B cell (primary cell): ENCODE results near the gene PSTK. TPM values are rescaled to one million over a fixed set of nuclear protein-coding genes. Genes with fewer than 3 reads are reported as not detected.

Experiments used
- ATAC-seq: fragments of 200-7000 bp; cut with Tn5 transposase; one replicate; pipeline ENCODE4 v1.10.0; 2021; ENCODE audit warnings: low read depth, mild to moderate bottlenecking, moderate number of reproducible peaks, moderate library complexity
- CTCF ChIA-PET: fragments of 350-600 bp; sonication (Branson Sonifier 250); formaldehyde crosslinking; loops from one replicate; lab custom pipeline; 2021; ENCODE audit warnings: antibody characterized with exemption, inconsistent platforms; lab: Charles Lee
- POLR2A ChIA-PET: fragments of 350-600 bp; sonication (Branson Sonifier 250); formaldehyde crosslinking; loops from one replicate; lab custom pipeline; 2021; ENCODE audit warnings: antibody characterized with exemption; lab: Charles Lee
- DNase-seq: peaks from one replicate; pipeline ENCODE4 v3.0.0; 2013
- H2AFZ ChIP-seq: 2 replicates; pipeline ENCODE4 v1.6.1; 2012; ENCODE audit warnings: mild to moderate bottlenecking, low read depth, low read length; ENCODE audit not compliant: insufficient read depth, poor library complexity, severe bottlenecking
- H3K27ac ChIP-seq, 2 donors: 1 replicate in 1 of 2; 2 replicates in 1 of 2; pipeline ENCODE4 v1.5.1; 2012 to 2013; ENCODE audit warnings: low read length in 2 of 2, mild to moderate bottlenecking in 2 of 2, moderate library complexity in 1 of 2
- H3K27me3 ChIP-seq, 4 experiments: fragments of 200-600 bp in 1 of 4; sonication (generic) in 1 of 4; replicated peaks in 1 of 4; 1 replicate in 2 of 4; 2 replicates in 2 of 4; pipeline versions ENCODE4 v1.6.1 to v1.7.0; 2013 to 2016; ENCODE audit warnings: low read length in 3 of 4, mild to moderate bottlenecking in 2 of 4, mixed read lengths in 1 of 4, moderate library complexity in 1 of 4; ENCODE audit not compliant: insufficient read depth in 4 of 4, control insufficient read depth in 3 of 4; ENCODE audit errors: control extremely low read depth in 1 of 4
- H3K36me3 ChIP-seq, 2 experiments: replicated peaks in 1 of 2; 1 replicate in 1 of 2; 2 replicates in 1 of 2; pipeline versions ENCODE4 v1.6.1 to v1.7.1; 2013; ENCODE audit warnings: low read length in 1 of 2; ENCODE audit not compliant: insufficient read depth in 2 of 2, control insufficient read depth in 1 of 2; ENCODE audit errors: control extremely low read depth in 1 of 2, extremely low read depth in 1 of 2
- H3K4me1 ChIP-seq, 2 donors: fragments of 200-600 bp in 1 of 2; sonication (generic) in 1 of 2; 1 replicate in 1 of 2; 2 replicates in 1 of 2; pipeline versions ENCODE4 v1.5.1 to v1.6.1; 2013 to 2017; ENCODE audit warnings: low read length in 2 of 2; ENCODE audit not compliant: control insufficient read depth in 2 of 2, insufficient read depth in 2 of 2
- H3K4me2 ChIP-seq: replicated peaks from 2 replicates; pipeline ENCODE3; 2012; ENCODE audit warnings: mild to moderate bottlenecking, low read depth, low read length; ENCODE audit not compliant: poor library complexity, severe bottlenecking
- H3K4me3 ChIP-seq, 5 experiments: fragments of 200-600 bp in 1 of 5; sonication (generic) in 1 of 5; 1 replicate in 3 of 5; 2 replicates in 2 of 5; pipeline versions ENCODE4 v1.5.1 to v1.7.0; 2011 to 2016; ENCODE audit warnings: low read length in 4 of 5, mild to moderate bottlenecking in 4 of 5, low read depth in 2 of 5, control low read depth in 1 of 5, moderate library complexity in 1 of 5; ENCODE audit not compliant: insufficient read depth in 1 of 5; ENCODE audit errors: control extremely low read depth in 1 of 5, extremely low read depth in 1 of 5
- H3K79me2 ChIP-seq: fragments of 200-600 bp; sonication (generic); one replicate; pipeline ENCODE4 v1.6.0; 2016; ENCODE audit warnings: low read length; ENCODE audit not compliant: control insufficient read depth, insufficient read depth
- H3K9ac ChIP-seq: fragments of 200-600 bp; sonication (generic); 2 replicates; pipeline ENCODE4 v1.6.1; 2017; ENCODE audit warnings: mild to moderate bottlenecking, low read length, moderate library complexity
- H3K9me3 ChIP-seq, 3 donors: one replicate each; pipeline versions ENCODE4 v1.6.1 to v1.7.1; 2013; ENCODE audit warnings: low read length in 2 of 3; ENCODE audit not compliant: control insufficient read depth in 2 of 3, insufficient read depth in 1 of 3; ENCODE audit errors: control extremely low read depth in 1 of 3
- H4K20me1 ChIP-seq: 2 replicates; pipeline ENCODE4 v1.6.0; 2012; ENCODE audit warnings: mild to moderate bottlenecking, low read length; ENCODE audit not compliant: insufficient read depth, control insufficient read depth, poor library complexity, severe bottlenecking
- H3K27ac Mint-ChIP-seq: one replicate; pipeline ENCODE4 v1.8.0; 2021; ENCODE audit warnings: mixed read lengths
- H3K27me3 Mint-ChIP-seq: one replicate; pipeline ENCODE4 v1.8.0; 2021; ENCODE audit warnings: mixed read lengths
- H3K4me1 Mint-ChIP-seq: one replicate; pipeline ENCODE4 v1.8.0; 2021; ENCODE audit warnings: mixed read lengths
- H3K4me3 Mint-ChIP-seq: one replicate; pipeline ENCODE4 v1.8.0; 2021; ENCODE audit warnings: mixed read lengths
- H3K9me3 Mint-ChIP-seq: one replicate; pipeline ENCODE4 v1.8.0; 2022; ENCODE audit warnings: mixed read lengths; ENCODE audit not compliant: insufficient read depth
- EZH2 ChIP-seq: IDR thresholded peaks from 2 replicates; pipeline ENCODE4 v1.6.1; 2012; ENCODE audit warnings: borderline replicate concordance, low read depth, mild to moderate bottlenecking, moderate library complexity, low read length; ENCODE audit not compliant: insufficient read depth, poor library complexity, severe bottlenecking
- WGBS: methylation state at CpG from one replicate; pipeline ENCODE4 v1.1.5; 2013; ENCODE audit warnings: missing lambda C conversion rate; ENCODE audit not compliant: insufficient coverage; 5-methylcytosine and 5-hydroxymethylcytosine counted together
- intact Hi-C: fragments of 100-400 bp; cut with micrococcal nuclease; formaldehyde crosslinking; loops from one replicate; pipeline ENCODE4 v1.10.0; 2022
- polyA plus RNA-seq: library from polyadenylated mRNA; depleted of rRNA; stranded (reverse); fragments of >200 nt; gene quantifications from 2 replicates; pipeline ENCODE4 v1.2.3, GENCODE V29; 2012
- total RNA-seq, 2 donors: library from RNA; stranded (reverse); fragments of 120-200 nt in 1 of 2; gene quantifications; 1 replicate in 1 of 2; 2 replicates in 1 of 2; pipeline versions ENCODE4 v1.2.3 to v1.2.4, GENCODE V29; 2013 to 2022
- TF ChIP-seq, protein P1 (sequence below): fragments of 200-600 bp; IDR thresholded peaks from one replicate; pipeline ENCODE4 v1.8.0; 2022; ENCODE audit warnings: antibody characterized with exemption, mild to moderate bottlenecking

The PSTK gene
- total and polyA plus RNA-seq, 2 donors (not counting 1 experiment from before 2014, with no cell fraction given) = 4.2 to 8.5 TPM

DNA sequence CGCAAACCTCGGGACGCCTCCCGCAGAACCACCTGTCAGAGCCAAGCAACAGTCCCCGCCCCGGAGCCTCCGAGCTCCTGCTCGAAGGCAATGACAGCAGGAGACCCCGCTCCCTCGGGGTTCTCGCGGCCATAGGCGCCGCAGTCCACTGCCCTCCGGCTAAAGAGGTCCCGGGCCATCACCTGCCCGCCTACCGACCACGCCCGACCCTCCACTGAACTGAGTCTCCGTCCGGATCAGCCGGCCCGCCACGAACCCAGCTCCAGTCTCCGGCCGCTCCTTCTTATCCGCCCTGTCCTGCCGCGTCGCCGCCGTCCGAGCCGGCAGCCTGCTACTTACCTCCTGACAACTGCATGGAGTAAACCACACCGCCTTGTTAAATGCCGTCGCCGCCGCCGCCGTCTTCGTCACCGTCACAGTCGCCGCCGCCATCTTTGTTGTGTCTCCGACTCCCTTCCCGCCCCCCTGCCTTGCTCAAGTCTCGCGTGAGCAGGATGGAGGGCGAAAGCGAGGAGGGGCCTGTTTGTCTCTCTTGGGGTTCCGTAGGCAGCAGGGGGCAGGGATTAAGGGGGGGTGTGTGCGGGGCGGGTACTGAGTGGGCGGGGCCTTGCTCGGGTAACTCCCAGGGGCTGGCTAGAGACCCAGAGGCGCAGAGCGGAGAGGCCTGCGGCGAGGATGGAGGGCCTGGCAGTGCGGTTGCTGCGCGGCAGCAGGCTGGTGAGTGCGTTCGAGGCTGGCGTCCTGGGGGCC, 28.3 kb downstream of the PSTK start, which contains the start of the genes ACADSB and IKZF5:
Gene ACADSB, plus strand, starts transcription at position 652 of the 750 bp plus-strand sequence. Its CDS starts 24 bp downstream, at position 676.
Gene IKZF5, minus strand, starts transcription at position 441 of the 750 bp plus-strand sequence. CDS start 10,170 bp downstream, outside the sequence.
- peaks cover 73% of the 10 kb centered on the region for H3K79me2 ChIP-seq
- H3K4me1 Mint-ChIP-seq = peaks cover 49% of the 10 kb centered on the region

More for the DNA sequence above, 28.3 kb downstream of the PSTK start, which contains the start of the genes ACADSB and IKZF5:
- Mint-ChIP-seq H3K27me3 (no peaks in the 10 kb centered on the region), H3K9me3 (no peaks in the 10 kb centered on the region), H3K4me3 (peak within 1 kb of the TSS; percentile 98), H3K27ac (peak within 1 kb of the TSS; percentile 98)
- Histone ChIP-seq H3K9ac (peak within 1 kb of the TSS; percentile 92), H3K36me3 (peaks cover 0 to 7% of the 10 kb centered on the region in 2 experiments), H4K20me1 (peaks cover 25% of the 10 kb centered on the region), H3K27ac (peak within 1 kb of the TSS; percentile 92 to 98), H2AFZ (peak within 1 kb of the TSS; percentile 96), H3K4me2 (peak within 1 kb of the TSS; percentile 96), H3K4me3 (peak within 1 kb of the TSS; percentile 63 to 100 (median 95)), H3K27me3 (no peaks in the 10 kb centered on the region), H3K4me1 (peaks cover 22 to 25% of the 10 kb centered on the region in 2 donors), H3K9me3 (no peaks in the 10 kb centered on the region)
- WGBS = under 1% methylated on average over 66 of the region's 68 CpGs
- TF ChIP-seq, protein P1, sequence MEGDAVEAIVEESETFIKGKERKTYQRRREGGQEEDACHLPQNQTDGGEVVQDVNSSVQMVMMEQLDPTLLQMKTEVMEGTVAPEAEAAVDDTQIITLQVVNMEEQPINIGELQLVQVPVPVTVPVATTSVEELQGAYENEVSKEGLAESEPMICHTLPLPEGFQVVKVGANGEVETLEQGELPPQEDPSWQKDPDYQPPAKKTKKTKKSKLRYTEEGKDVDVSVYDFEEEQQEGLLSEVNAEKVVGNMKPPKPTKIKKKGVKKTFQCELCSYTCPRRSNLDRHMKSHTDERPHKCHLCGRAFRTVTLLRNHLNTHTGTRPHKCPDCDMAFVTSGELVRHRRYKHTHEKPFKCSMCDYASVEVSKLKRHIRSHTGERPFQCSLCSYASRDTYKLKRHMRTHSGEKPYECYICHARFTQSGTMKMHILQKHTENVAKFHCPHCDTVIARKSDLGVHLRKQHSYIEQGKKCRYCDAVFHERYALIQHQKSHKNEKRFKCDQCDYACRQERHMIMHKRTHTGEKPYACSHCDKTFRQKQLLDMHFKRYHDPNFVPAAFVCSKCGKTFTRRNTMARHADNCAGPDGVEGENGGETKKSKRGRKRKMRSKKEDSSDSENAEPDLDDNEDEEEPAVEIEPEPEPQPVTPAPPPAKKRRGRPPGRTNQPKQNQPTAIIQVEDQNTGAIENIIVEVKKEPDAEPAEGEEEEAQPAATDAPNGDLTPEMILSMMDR = no peak
- TF ChIP-seq EZH2 = no peak
- ChIA-PET POLR2A (interaction anchor here (0.7 to 1.8 kb wide), 5 partner anchors 27 to 1080 kb away, joined by 3 to 12 read pairs (median 4); partner anchors contain the start of genes ATE1, BUB3, C10orf88 and PSTK), CTCF (interaction anchor here (1.4 to 3.7 kb wide), 4 partner anchors 29 to 146 kb away, joined by 3 to 26 read pairs (median 3); partner anchors contain the start of genes BUB3 and PSTK)
- DNase-seq = peak; percentile 97
- peak; percentile 93 for ATAC-seq
- intact Hi-C loops = loop anchor here (1.0 to 5.0 kb wide), 8 partner anchors 28 to 1909 kb away; partner anchors contain the start of genes ATE1, BUB3, C10orf88 and EEF1AKMT2
